HG03565 (cell line): ENCODE data around the gene BRWD1.
"Not testable (repeated sequence)": the region's sequence is repeated elsewhere in the genome, so short reads cannot be mapped to it uniquely, and the experiment has no call there.

Experiments
- ATAC-seq: cut with Tn5 transposase; IDR thresholded peaks from one replicate; pipeline ENCODE4 v1.9.1; 2021; ENCODE audit warnings: mild to moderate bottlenecking, moderate library complexity; ENCODE audit not compliant: unreplicated experiment

Gene BRWD1

DNA sequence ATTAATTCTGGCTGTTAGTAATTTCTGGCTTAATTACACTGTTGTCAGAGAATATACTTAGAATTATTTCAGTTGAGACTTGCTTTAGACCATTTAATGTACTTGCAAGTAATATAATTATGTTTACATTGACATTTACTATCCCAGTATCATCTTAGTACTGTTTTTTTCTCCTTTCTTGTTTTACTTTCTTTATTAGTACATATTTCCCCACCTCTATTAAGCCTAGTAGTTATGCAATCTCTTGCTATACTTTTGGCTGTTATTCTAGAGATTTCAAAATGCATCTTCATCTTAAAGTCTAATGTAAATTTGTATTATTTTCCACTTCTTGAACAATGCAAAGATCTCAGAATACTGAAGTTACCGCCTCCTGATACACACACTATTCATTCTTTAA, 24.4 kb downstream of the BRWD1 start:
- no peak for ATAC-seq

DNA sequence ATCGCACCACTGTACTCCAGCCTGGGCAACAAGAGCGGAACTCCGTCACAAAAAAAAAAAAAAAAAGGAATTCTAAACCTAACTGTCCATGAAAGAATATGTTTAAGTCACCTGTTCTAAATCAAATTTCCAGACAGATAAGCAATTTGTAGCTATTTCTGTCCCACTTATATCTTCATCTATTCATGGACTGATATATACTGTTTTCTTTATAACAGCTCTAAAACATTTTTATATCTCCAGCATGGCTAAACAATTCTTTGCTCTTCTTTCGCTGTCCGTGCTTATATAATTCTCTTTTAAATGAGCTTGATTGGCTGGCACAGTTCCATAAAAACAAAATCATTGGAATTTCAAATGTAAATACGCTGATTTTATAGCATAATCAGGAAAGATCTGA, 30.5 kb downstream of the BRWD1 start:
- ATAC-seq: no peak

DNA sequence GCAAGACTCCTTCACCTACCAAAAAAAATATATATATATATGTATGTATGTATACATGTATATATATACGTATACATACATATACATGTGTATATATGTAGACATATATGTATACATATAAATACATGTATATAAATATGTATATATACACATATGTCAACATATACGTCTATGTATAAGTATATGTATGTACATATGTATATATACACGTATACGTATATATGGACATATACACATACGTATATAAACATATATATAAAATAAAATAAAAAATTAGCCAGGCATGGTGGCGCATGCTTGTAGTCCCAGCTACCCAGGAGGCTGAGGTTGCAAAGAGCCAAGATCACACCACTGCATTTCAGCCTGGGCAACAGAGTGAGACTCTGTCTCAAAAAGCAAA, 31.6 kb downstream of the BRWD1 start:
- no peak for ATAC-seq

DNA sequence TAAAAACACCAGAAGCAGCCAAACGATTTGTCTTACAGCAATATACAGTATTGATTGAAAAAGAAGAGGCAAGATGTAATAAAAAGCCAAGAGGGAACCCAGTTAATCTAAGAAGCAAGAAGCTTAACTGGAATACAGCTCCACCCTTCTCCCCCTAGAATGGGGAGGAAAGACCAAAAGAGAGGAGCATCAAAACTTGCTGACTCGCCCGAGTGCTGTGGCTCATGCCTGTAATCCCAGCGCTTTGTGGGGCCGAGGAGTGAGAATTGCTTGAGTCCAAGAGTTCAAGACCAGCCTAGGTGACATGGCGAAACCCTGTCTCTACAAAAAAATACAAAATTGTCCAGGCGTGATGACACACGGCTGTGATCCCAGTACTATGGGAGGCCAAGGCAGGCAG, 32.2 kb downstream of the BRWD1 start:
- no peak for ATAC-seq

DNA sequence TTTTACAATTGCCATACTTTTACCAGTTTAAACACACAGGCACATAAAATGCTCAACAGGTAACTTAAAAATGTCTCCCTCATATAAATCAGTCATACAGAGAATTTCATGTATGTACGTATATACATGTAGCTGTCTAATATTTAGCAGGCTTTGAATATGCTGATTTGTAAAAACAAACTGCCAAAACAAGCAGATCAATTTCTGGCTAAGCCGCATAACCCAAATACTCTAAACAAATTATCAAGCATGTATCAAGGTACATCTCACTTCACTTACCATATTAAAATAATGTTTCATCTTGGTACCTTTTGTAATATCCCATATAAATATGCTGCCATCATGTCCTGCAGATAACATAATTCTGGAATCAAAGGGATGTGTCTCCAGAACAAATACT, 43.8 kb downstream of the BRWD1 start:
- ATAC-seq: no peak

DNA sequence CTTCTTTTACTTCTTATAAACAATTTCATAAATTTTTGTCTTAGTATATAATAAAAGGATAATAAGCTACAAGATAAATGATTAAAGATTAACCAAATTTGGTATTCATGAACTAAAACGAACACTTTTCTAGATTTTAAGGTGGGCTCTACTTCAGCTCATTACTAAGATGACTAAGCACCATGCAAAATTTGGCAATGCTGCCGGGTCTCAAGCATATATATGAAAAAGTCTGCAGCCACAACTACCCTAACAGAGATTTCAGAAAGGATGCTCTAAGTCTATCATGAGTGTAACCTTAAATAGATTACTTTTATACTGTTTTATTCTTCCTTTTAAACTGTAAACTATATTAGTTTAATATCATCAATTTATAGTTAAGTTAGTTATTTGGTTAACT, 47.8 kb downstream of the BRWD1 start:
- ATAC-seq: no peak

DNA sequence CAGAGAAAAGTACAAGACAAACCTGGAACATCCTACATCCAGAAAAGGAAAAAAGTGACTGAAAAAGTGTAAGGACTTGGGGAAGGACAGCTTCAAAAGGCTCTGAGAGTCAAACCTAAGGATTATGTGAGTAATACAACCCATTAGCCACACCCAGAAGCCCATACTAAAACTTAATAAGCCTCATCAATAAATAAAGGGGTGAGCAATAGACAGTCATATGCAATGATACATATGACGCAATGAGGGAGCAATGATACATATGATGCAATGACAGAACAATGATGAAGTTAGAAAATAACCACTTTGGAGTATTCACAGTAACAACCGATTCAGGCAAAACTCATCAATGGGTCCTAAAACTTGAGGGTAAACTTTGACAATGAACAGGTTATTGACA, 50.1 kb downstream of the BRWD1 start:
- no peak for ATAC-seq

DNA sequence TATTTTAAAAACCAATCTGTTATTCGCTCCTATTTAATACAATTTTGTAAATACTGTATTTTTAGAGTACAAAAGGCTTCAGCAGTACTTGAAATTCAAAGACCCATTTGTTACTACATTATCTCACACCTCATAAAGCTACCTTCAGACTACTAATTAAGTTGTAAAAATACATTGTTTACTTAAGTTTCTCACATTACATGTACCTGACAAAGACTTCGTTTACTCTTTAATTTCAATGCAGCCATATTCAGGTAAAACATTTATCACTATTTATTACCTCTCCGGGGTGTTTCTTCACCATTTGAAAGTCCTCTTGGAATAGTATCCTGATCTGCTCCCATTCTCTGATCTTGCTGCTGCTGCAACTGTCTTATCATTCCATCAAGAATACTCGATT, 55.2 kb downstream of the BRWD1 start:
- ATAC-seq: no peak

DNA sequence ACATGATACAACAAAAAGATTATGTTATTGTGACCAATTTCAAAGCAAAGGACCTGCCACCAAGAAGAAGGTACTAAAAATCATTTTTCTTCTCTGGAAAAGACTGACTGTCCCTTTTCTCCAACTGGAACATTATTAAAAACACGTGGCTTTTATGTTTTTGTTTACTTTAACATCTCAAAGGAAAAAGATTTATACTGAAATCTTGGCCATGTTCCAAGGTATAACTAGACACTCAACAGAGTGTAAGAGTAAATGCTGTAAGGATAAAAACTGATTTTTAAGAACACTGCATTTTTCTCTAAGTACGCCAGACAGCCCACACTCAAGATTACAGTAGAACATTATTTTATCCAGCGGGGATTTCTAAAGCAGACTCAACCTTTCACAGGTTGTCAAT, 62.1 kb downstream of the BRWD1 start:
- no peak for ATAC-seq

DNA sequence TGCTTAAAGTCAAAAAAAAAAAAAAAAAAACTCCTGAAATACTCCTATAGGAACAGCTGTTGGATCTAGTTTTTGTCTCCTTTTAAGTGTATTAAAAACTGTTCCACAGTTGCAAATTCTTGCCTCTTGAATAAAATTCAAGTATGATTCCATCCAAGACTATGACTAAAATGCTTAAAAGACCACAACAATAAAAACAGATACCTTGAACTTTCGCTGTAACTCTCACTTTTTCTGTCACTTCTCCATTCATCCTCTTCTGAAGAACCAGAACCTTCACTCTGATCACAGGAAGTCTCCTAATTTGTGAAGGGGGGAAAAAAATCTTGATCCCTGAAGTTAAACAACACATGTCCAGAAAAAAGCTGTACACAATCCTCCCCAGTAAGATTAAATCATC, 75.2 kb downstream of the BRWD1 start:
- ATAC-seq: no peak

DNA sequence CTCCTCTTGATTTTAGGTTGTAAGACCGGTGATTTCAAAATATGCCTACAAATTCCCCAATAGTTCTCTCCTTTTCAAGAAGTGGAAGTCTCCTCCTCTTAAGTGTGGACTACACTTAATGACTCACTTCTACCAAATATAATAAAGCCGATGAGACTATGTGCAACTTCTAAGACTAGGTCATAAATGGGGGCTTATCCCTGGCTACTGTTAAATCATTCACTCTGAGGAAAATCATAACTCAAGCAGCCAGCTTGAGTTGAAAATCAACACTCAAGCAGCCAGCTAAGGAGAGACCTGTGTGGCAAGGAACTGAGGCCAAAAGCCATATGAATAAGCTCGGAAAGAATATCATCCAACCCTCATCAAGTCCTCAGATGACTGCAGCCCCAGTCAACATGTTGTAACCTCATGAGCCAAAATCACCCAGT, 80.6 kb downstream of the BRWD1 start:
- no peak for ATAC-seq

DNA sequence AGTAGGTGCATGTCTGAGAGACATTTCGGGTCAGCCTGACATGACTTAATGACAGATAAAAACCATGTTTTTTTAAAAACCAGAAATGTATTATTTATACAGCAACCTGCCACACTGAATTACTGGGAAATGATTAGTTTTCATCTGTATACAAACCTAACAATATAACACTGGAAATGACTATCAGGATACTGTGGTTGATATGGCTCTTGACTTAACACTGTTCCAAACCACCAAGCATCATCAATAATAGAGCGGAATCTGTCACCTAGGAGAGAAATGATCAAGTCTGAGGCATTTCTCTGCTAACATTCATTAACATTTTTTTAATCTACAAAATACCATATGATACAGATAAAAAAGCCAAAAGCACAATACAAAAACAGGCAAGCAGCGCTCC, 88.5 kb downstream of the BRWD1 start:
- ATAC-seq: no peak

DNA sequence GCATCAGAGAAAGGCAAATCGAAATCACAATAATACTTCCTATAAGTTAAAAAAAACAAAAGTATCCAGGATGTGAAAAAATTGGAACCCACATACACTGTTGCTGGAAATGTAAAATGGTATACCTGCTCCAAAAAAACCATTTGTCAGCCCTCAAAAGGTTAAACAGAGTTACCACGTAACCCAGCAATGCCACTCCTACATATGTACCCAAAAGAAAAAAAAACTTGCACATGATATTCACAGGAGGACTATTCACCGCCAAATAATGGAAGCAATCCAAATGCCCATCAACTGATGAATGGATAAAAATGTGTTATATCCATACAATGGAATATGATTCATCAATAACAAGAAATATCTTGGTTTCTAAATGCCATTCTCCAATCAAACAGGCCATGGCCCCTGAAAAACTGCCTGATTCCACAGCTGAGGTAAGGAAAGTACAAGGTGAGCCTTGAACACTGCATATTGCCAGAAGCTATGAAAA, 91.4 kb downstream of the BRWD1 start:
- ATAC-seq: no peak

DNA sequence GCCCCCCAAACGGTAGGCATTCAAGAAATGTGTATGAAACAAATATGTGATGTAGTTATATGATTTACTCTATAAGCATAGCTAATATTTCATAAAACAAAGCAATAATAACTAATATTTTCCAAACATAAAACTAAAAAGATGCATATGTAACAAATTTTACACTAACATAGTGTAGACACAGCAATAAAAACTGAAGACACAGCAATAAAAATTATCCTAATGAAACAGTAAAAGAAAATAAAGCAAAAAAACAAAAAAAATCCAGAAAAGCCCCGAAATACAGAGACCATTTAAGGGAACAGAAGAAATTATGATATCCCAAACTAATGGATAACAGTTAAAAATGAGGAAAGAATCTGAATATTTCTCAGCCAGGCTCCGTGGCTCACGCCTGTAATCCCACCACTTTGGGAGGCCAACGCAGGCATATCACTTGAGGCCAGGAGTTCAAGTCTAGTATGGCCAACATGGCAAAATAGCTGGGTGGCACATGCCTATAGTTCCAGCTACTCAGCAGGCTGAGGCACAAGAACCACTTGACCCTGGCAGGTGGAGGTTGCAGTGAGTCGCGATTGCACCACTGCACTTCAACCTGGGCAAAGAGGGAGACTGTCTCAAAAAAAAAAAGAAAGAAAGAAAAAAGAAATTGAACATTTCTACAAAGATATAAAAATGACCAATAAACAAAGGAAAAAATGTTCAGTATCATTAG, 92.0 kb downstream of the BRWD1 start:
- no peak for ATAC-seq

DNA sequence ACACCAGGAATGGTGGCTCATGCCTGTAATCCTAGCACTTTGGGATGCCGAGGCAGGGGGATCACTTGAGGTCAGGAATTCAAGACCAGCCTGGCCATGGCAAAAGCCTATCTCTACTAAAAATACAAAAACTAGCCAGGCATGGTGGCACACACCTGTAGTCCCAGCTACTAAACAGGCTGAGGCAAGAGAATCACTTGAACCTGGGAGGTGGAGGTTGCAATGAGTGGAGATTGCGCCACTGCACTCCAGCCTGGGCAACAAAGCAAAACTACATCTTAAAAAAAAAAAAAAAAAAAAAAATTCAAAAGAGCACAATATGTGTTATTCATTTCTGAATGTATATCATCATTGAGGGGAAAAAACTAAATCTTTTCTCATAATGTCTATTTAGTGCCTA, 92.6 kb downstream of the BRWD1 start:
- ATAC-seq: not testable (repeated sequence)

DNA sequence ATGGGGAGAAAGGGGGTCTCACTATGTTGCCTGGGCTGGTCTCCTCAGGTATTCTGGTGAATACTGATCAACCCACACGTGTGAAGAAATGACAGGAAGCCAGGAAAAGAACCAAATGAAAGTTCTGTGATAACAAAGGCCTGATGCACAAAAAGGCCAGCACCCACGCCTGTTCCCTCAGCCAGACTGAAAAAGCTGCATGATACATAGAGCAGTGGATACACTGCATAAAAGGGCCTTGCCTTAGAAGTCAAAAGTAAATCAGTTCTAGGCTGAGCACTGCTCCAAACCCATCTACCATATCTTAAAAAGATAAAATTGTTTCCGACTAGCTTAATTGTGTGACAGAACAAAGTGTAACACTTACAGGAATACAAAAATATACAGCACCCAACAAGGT, 93.3 kb downstream of the BRWD1 start:
- no peak for ATAC-seq

DNA sequence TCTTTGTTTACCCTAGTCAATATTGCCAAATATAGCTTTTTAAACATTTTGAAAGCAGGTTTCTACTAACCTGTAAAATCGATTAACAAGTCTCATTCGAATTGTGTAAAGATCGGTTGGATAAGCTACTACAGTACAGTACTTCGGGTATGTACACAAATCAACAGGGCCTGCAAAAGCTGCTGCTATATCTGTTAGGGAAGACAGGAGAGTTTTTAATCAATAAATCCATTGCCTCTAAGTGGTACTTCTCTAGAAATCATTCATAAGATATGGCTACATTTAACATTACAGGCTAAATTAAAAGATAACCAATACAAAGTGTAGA, 95.4 kb downstream of the BRWD1 start:
- no peak for ATAC-seq

DNA sequence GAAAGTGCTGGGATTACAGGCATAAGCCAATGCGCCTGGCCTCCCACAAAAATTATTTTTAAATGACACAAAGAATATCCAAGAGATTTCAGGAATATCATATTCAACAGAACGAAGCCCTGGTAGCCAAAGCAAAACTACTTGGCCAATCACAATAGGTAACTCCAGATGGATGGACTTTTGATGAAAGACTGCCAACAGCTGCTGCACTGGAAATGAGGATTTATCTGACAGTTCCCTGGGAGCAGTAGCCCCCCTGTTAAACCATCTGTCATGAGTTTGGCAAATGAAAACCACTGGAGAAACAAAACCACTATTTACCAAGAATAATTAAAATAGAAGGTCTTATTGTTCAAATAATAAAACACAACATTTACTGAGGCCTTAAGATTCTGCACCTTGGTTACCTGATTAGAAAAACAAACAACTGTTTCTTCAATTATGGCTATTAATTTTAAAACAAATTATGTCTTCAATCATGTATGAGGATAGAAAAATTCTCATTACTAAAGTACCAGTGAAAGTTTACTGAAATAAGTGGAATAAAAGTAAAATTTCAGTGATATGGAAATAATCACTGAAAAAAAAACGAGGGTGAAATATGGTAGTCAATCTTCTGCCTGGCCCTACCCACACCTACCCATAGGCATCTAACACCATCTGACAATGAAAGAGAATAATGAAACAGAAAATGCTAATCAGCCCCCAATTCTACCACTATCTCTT, 95.9 kb downstream of the BRWD1 start:
- ATAC-seq: no peak

DNA sequence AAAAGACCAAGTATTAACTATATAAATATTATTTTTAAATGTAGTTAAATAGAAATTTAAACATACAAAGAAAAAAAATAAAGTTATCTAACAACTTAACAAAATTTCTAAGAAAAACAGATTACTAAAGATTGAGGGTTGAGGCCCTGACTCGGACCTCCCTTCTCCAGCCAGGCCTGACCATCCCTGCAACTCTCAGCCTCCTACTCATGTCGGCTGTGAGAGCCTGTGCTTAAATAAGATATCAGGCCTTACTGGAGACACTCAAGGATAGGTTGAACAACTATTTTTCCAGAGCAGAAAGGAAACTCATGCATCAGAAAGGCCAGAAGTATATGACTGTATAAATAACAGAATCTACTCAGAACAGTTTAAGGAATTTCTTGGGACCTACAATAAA, 97.1 kb downstream of the BRWD1 start:
- ATAC-seq: no peak

DNA sequence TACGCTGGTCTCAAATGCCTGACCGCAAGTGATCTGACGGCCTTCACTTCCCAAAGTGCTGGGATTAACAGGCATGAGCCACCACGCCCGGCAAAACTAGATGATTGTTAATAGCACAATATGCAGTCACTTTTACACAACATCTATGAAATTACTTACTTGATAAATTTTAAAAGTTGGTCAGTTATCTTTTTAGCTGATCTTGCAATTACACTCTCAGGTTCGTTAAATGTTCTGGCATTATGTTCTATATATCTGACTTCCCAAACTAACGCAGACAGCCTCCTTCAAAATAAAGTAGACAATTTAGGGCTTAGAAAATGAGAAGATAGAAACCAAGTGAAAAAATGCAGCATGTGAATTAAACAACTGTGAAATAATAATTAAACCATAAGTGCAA, 98.4 kb downstream of the BRWD1 start:
- no peak for ATAC-seq

DNA sequence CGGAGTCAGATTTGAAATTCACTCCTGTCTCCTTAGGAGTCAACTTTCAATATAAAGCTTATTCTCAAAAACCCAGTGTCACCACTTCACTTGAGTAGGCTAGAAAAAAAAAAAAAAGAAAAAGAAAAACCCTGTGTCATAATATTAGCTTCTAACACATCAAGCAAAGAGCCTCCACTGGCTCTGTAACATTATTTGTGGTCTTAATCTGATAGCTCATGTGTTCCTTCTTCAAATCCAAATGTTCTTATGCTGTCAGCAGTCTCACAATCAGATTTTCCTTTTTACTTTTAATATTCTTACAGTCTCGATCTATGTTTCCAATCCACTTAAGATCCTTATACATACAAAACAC, 104.1 kb downstream of the BRWD1 start:
- no peak for ATAC-seq

DNA sequence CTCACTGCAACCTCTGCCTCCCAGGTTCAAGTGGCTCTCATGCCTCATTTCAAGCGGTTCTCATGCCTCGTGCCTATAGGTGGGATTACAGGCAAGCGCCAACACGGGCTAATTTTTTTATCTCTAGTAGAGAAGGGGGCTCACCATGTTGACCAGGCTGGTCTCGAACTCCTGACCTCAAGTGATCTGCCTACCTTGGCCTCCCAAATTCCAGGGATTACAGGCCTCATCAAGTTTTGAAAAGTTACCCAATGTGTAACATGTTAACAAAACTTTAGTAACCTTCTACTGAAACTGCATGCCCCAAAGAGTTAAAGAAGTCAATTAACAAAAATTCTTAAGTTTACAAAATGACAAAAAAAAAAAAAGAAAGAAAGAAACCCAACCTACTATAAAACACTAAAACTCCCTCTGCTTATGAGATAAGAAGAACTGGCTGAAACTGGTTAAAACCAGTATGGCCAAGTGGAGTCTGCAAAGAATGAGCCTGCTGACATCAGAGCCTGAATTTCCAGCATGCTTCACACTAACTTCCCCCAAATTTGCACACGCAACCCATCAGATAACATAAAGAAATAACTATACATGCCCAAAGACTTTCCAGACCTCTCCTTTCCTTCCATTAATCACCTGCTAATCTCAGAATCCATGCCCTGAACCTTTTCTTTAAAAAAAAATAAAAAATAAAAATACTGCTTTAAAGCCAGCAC, 104.7 kb downstream of the BRWD1 start:
- ATAC-seq: no peak
